ENCODE measurements around the gene ANKFY1.

ANKFY1 gene, protein sequence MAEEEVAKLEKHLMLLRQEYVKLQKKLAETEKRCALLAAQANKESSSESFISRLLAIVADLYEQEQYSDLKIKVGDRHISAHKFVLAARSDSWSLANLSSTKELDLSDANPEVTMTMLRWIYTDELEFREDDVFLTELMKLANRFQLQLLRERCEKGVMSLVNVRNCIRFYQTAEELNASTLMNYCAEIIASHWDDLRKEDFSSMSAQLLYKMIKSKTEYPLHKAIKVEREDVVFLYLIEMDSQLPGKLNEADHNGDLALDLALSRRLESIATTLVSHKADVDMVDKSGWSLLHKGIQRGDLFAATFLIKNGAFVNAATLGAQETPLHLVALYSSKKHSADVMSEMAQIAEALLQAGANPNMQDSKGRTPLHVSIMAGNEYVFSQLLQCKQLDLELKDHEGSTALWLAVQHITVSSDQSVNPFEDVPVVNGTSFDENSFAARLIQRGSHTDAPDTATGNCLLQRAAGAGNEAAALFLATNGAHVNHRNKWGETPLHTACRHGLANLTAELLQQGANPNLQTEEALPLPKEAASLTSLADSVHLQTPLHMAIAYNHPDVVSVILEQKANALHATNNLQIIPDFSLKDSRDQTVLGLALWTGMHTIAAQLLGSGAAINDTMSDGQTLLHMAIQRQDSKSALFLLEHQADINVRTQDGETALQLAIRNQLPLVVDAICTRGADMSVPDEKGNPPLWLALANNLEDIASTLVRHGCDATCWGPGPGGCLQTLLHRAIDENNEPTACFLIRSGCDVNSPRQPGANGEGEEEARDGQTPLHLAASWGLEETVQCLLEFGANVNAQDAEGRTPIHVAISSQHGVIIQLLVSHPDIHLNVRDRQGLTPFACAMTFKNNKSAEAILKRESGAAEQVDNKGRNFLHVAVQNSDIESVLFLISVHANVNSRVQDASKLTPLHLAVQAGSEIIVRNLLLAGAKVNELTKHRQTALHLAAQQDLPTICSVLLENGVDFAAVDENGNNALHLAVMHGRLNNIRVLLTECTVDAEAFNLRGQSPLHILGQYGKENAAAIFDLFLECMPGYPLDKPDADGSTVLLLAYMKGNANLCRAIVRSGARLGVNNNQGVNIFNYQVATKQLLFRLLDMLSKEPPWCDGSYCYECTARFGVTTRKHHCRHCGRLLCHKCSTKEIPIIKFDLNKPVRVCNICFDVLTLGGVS

DNA sequence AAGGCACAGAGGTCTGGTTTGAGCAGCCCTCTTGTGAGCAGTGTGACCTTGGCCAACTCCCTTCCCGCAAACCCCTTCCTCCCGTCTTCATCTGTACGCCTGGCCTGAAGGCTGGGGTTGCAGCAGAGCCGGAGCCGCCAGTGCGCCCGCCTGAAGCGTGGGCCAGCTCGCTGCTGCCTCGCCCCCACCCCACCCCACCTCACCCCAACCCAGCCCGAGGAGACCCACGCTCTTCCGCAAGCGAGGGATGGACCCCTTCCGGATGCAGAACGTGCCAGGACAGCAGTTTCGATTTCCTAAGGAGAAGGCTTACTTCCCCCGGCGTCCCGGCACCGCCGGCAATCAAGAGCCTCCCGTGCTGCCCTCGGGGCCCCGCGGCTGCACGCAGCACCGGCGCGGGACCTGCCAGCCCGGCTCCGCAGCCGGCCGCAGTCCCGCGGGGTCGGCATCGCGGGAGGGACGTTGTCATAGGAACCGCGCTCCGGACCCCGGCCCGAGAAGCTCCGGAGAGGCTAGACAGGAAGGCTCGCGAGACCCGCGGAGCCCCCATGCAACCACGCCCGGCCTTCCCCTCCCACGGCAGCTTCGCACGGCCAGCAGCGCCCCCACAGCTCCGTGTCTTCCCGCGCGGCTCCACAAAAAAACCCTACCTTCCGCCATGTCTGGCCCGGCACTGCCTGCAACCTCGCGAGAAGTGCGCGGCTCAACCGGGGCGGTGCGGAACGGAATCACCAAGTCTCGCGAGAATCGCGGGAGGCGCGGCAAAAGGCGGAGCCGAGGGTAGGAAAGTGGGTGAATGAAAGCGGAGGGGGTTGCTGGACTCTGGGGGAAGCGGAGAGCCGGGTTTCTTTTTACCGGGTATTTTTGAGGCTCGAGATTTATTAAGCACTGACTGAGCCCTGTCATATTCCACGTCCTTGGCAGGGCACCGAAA is at the start of gene ANKFY1:
Gene ANKFY1 (minus strand): TSS at position 698 of the 934 bp plus-strand sequence. CDS start 38 bp downstream, at position 660.
- peak; percentile 97 for DNase-seq

DNA sequence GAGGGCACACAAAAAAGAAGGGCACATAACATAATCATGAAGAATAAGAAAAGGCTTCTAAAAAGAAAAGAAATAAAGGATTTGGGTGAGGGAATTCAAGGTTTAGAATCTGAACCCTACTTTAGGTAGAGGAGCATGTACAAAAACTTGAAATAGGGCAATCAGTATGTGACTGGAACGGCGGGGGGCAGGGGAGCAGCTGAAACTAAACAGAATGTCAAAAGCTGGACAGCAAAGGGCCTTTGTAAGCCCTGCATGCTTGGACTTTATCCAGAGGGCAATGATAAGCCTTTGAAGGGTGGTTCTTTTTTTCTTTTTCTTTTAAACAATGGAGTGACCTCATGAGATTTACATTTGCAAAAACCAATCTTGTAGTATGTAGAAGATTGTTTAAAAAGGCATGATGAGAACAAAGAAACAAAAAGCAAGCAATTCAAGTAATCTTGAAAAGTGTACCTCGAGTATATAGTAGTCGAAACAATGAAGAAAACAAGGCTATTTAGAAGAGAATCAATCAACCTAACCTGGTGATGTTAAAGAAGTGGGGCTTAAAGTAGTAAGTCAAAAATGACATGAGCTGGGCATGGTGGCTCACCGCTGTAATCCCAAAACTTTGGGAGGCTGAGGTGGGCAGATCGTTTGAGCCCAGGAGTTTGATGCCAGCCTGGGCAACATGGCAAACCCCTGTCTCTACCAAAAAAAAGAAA is 46.7 kb upstream of the ANKFY1 start:
- DNase-seq: no peak

GRCh38 chr17:4309897-4310296 is 46.1 kb upstream of the ANKFY1 start:
- no peak for DNase-seq

- no peak for DNase-seq
Measured at GRCh38 chr17:4307179-4307930, 43.6 kb upstream of the ANKFY1 start.

GRCh38 chr17:4305224-4305623 is 41.4 kb upstream of the ANKFY1 start:
- DNase-seq: no peak

DNA sequence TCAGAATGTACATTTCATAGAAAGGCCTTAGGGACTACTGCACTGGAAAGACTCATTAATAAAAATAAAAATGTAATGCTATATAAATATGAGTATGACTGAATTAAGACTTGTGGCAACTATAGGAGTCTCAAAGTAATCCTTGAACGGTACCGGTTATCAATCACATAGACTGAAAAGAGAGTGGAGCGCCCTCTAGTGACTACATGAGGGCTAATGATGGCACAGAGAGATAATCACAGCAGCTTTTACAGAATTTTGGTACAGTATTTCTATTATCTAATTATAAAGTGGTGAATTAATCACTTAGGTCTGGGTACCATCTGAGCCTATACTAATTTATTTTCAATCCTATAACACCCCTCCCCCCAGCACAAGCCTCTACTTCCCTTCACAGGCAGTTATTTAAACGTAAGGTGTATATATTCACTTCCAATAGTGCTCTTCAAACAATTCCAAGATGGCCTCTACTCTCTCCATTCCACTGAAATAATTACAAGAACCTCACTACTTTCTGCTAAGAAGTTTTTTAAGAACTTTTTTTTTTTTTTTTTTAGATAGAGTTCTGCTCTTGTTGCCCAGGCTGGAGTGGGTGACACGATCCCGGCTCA is 40.7 kb upstream of the ANKFY1 start:
- DNase-seq: peak; percentile 29

DNA sequence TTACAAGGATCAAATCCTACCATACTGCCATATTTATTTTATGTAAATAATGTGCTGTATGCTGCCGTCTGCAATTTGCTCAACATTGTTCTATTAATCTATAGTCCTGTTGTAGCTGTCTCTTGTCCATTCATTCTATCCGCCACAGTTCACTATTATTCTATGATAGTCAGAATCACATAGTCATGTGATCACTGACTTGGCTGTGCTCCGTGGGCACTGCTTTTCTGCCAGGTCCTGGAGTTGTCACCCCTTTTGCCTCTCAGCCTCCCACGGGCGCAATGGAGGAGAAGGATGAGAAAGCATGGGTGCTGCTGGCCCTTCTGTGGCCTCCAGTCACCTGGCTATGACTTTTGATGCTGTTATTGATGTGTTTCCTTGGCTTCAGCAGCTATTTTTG is 37.3 kb upstream of the ANKFY1 start:
- DNase-seq: no peak

- no peak for DNase-seq
Measured at GRCh38 chr17:4297351-4297750, 33.6 kb upstream of the ANKFY1 start.

DNA sequence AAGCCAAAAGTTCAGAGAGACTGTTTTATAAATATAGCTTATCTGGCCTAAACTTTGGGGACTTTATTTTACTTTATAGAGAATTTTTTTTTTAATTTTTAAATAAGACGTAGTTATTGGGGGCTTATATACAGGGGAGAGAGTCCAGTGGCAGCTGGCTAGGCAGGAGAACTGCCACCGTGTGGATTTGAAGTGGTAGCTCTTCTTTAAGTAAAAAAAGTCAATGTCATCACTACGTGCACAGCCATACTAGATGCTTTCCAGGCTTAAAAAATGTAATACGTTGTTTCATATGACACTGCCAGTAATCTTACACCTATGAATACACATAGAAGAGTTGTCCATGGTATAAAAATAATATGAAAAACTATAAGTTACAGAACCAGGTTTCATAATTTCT is 31.9 kb upstream of the ANKFY1 start:
- DNase-seq: no peak

DNA sequence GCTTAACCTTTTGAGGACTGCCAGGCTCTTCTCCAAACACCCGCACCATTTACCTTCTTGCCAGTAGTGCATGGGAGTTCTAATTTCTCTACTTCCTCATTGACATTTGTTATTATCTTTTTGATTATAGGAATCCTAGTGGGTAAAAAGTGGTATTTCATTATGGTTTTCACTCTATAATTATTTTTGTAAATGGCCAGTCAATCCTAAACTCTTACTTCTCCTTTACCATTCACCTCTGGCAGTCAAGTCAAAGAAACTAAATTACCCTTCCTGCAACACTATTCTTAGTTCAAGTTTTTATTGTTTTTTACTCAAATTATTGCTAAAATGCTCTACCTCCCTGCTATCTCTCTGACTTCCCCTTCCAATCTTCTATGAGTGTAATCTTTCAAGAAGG is 29.8 kb upstream of the ANKFY1 start:
- no peak for DNase-seq

DNA sequence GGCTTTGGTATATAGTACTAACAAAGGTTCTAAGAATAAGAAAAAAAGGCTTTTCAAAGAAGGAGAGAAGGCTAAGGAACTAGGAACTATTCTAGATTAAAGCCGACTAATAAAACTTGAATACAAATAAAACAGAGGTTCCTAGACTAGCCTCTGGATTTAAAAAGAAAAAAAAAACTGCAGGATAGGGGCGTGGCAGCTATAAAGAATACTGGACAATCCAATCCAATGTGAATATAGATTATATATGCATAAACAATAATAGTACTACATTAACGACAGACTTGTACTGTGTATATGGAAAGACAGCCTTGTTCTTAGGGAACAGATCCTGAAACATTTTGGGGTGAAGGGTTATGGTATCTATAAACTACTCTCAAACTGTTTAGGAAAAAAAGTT is 23.9 kb upstream of the ANKFY1 start:
- DNase-seq: no peak

GRCh38 chr17:4276514-4276913 is 12.7 kb upstream of the ANKFY1 start:
- DNase-seq: no peak

GRCh38 chr17:4272972-4273368 is 9.2 kb upstream of the ANKFY1 start:
- DNase-seq: no peak

GRCh38 chr17:4272213-4272971 is 8.6 kb upstream of the ANKFY1 start:
- no peak for DNase-seq

DNA sequence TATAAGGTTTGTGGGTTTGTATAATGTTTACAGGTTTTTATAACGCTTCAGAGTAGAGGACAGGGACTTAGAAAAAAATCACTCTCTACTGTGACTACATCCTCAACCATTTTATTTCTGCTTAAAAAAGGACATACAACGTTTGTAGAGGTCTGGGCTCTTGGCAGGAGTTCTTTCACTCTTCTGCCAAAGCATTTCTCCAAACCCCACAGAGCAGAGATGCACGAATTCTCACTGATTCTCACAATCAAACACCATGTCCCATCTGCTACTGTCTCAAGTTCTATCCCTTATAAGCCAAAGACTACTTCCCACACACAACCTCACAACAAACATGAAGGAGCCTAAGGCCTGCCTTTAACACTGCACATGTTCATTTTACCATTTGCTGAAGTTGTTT is 7.0 kb upstream of the ANKFY1 start:
- DNase-seq: no peak

- no peak for DNase-seq
Measured at GRCh38 chr17:4269915-4270314, 6.1 kb upstream of the ANKFY1 start.

DNA sequence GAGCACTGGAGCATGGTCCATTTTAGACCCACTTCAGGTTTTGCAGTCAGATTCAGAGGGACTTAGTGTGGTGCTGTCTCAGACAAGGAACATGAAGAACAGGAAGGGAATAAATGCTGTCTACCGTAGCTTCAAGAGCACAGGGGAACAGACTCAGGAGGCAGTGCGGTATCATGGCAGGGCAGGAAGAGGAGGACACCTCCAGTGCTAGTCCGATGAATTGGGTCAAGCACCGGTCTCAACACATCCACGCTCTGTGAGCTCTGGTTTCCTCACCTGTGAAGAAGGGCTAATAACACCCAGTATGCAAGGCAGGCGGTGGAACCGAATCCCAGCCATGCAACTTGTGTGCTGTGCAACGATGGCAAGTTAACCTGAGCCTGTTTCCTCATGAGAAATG is 3.6 kb upstream of the ANKFY1 start:
- DNase-seq: no peak

DNA sequence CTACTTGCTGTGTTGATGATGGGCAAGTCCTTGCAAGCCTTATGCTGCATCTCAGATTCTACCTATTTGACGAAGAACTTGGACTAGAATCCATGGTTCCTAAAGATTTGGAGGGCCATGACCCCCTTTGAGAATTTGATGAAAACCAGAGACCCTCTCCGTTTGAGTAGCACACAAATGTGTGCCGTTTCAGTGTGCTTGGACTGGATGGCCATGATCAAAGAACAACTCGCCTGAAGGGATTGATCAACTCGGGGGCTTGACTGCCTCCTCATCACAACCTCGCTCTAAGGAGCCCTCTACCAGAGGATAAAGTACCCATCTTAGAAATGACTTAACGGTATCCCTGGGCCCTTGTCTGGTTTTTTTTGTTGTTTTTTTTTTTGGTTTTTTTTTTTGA is 2.8 kb upstream of the ANKFY1 start:
- no peak for DNase-seq

DNA sequence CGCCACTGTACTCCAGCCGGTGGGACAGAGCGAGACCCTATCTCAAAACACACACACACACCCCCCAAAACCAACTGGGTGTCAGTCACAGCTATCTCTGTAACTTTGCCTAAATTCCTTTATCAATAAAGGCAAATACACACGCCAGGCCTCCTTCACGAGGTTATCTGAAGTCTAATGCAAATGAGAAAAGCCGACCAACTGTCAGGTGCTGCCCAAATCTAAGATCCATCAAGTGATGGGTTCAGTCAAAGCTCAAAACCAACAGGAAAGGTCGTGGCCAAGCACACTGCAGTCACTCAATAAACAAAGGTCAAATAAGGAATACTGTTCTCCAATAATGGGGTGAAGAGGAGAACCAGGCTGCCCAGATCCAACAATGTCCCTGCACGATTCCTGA is 1.1 kb downstream of the ANKFY1 start:
- DNase-seq: no peak

- DNase-seq: no peak
Measured at GRCh38 chr17:4261452-4261851, 2.3 kb downstream of the ANKFY1 start.

Data from NCI-H1105 (cell line).